ENCODE data around the gene SMPD2.

- TF ChIP-seq ARNTL (CRISPR knock-in tag; IDR thresholded peaks at IDR 0.05; ENCODE audit: borderline replicate concordance, low read depth) (no peak), TSHZ2 (CRISPR knock-in tag; IDR thresholded peaks at IDR 0.05) (no peak), POU6F1 (CRISPR knock-in tag; IDR thresholded peaks at IDR 0.05; ENCODE audit: borderline replicate concordance, low read depth) (no peak), RARB (CRISPR knock-in tag; IDR thresholded peaks at IDR 0.05) (no peak), TCF4 (CRISPR knock-in tag; IDR thresholded peaks at IDR 0.05; ENCODE audit: borderline replicate concordance) (no peak), ZNF70 (CRISPR knock-in tag; IDR thresholded peaks at IDR 0.05) (no peak)
These were observed 22.9 kb upstream of the SMPD2 start for GRCh38 chr6:109417646-109418045.
